B cell (primary cell): Measurements from ENCODE around the gene TADA2A. TPM values are rescaled to one million over a fixed set of nuclear protein-coding genes. Genes with fewer than 3 reads are reported as not detected.

Experiments
- ATAC-seq: fragments of 200-7000 bp; cut with Tn5 transposase; one replicate; pipeline ENCODE4 v1.10.0; 2021; ENCODE audit warnings: low read depth, mild to moderate bottlenecking, moderate number of reproducible peaks, moderate library complexity
- CTCF ChIA-PET: fragments of 350-600 bp; sonication (Branson Sonifier 250); formaldehyde crosslinking; loops from one replicate; lab custom pipeline; 2021; ENCODE audit warnings: antibody characterized with exemption, inconsistent platforms; lab: Charles Lee
- POLR2A ChIA-PET: fragments of 350-600 bp; sonication (Branson Sonifier 250); formaldehyde crosslinking; loops from one replicate; lab custom pipeline; 2021; ENCODE audit warnings: antibody characterized with exemption; lab: Charles Lee
- DNase-seq: peaks from one replicate; pipeline ENCODE4 v3.0.0; 2013
- H2AFZ ChIP-seq: 2 replicates; pipeline ENCODE4 v1.6.1; 2012; ENCODE audit warnings: mild to moderate bottlenecking, low read depth, low read length; ENCODE audit not compliant: insufficient read depth, poor library complexity, severe bottlenecking
- H3K27ac ChIP-seq, 2 donors: 1 replicate in 1 of 2; 2 replicates in 1 of 2; pipeline ENCODE4 v1.5.1; 2012 to 2013; ENCODE audit warnings: low read length in 2 of 2, mild to moderate bottlenecking in 2 of 2, moderate library complexity in 1 of 2
- H3K27me3 ChIP-seq, 4 experiments: fragments of 200-600 bp in 1 of 4; sonication (generic) in 1 of 4; replicated peaks in 1 of 4; 1 replicate in 2 of 4; 2 replicates in 2 of 4; pipeline versions ENCODE4 v1.6.1 to v1.7.0; 2013 to 2016; ENCODE audit warnings: low read length in 3 of 4, mild to moderate bottlenecking in 2 of 4, mixed read lengths in 1 of 4, moderate library complexity in 1 of 4; ENCODE audit not compliant: insufficient read depth in 4 of 4, control insufficient read depth in 3 of 4; ENCODE audit errors: control extremely low read depth in 1 of 4
- H3K36me3 ChIP-seq, 2 experiments: replicated peaks in 1 of 2; 1 replicate in 1 of 2; 2 replicates in 1 of 2; pipeline versions ENCODE4 v1.6.1 to v1.7.1; 2013; ENCODE audit warnings: low read length in 1 of 2; ENCODE audit not compliant: insufficient read depth in 2 of 2, control insufficient read depth in 1 of 2; ENCODE audit errors: control extremely low read depth in 1 of 2, extremely low read depth in 1 of 2
- H3K4me1 ChIP-seq, 2 donors: fragments of 200-600 bp in 1 of 2; sonication (generic) in 1 of 2; 1 replicate in 1 of 2; 2 replicates in 1 of 2; pipeline versions ENCODE4 v1.5.1 to v1.6.1; 2013 to 2017; ENCODE audit warnings: low read length in 2 of 2; ENCODE audit not compliant: control insufficient read depth in 2 of 2, insufficient read depth in 2 of 2
- H3K4me2 ChIP-seq: replicated peaks from 2 replicates; pipeline ENCODE3; 2012; ENCODE audit warnings: mild to moderate bottlenecking, low read depth, low read length; ENCODE audit not compliant: poor library complexity, severe bottlenecking
- H3K4me3 ChIP-seq, 5 experiments: fragments of 200-600 bp in 1 of 5; sonication (generic) in 1 of 5; 1 replicate in 3 of 5; 2 replicates in 2 of 5; pipeline versions ENCODE4 v1.5.1 to v1.7.0; 2011 to 2016; ENCODE audit warnings: low read length in 4 of 5, mild to moderate bottlenecking in 4 of 5, low read depth in 2 of 5, control low read depth in 1 of 5, moderate library complexity in 1 of 5; ENCODE audit not compliant: insufficient read depth in 1 of 5; ENCODE audit errors: control extremely low read depth in 1 of 5, extremely low read depth in 1 of 5
- H3K79me2 ChIP-seq: fragments of 200-600 bp; sonication (generic); one replicate; pipeline ENCODE4 v1.6.0; 2016; ENCODE audit warnings: low read length; ENCODE audit not compliant: control insufficient read depth, insufficient read depth
- H3K9ac ChIP-seq: fragments of 200-600 bp; sonication (generic); 2 replicates; pipeline ENCODE4 v1.6.1; 2017; ENCODE audit warnings: mild to moderate bottlenecking, low read length, moderate library complexity
- H3K9me3 ChIP-seq, 3 donors: one replicate each; pipeline versions ENCODE4 v1.6.1 to v1.7.1; 2013; ENCODE audit warnings: low read length in 2 of 3; ENCODE audit not compliant: control insufficient read depth in 2 of 3, insufficient read depth in 1 of 3; ENCODE audit errors: control extremely low read depth in 1 of 3
- H4K20me1 ChIP-seq: 2 replicates; pipeline ENCODE4 v1.6.0; 2012; ENCODE audit warnings: mild to moderate bottlenecking, low read length; ENCODE audit not compliant: insufficient read depth, control insufficient read depth, poor library complexity, severe bottlenecking
- H3K27ac Mint-ChIP-seq: one replicate; pipeline ENCODE4 v1.8.0; 2021; ENCODE audit warnings: mixed read lengths
- H3K27me3 Mint-ChIP-seq: one replicate; pipeline ENCODE4 v1.8.0; 2021; ENCODE audit warnings: mixed read lengths
- H3K4me1 Mint-ChIP-seq: one replicate; pipeline ENCODE4 v1.8.0; 2021; ENCODE audit warnings: mixed read lengths
- H3K4me3 Mint-ChIP-seq: one replicate; pipeline ENCODE4 v1.8.0; 2021; ENCODE audit warnings: mixed read lengths
- H3K9me3 Mint-ChIP-seq: one replicate; pipeline ENCODE4 v1.8.0; 2022; ENCODE audit warnings: mixed read lengths; ENCODE audit not compliant: insufficient read depth
- CTCF ChIP-seq: fragments of 200-600 bp; IDR thresholded peaks from one replicate; pipeline ENCODE4 v1.8.0; 2022; ENCODE audit warnings: antibody characterized with exemption, mild to moderate bottlenecking
- EZH2 ChIP-seq: IDR thresholded peaks from 2 replicates; pipeline ENCODE4 v1.6.1; 2012; ENCODE audit warnings: borderline replicate concordance, low read depth, mild to moderate bottlenecking, moderate library complexity, low read length; ENCODE audit not compliant: insufficient read depth, poor library complexity, severe bottlenecking
- WGBS: methylation state at CpG from one replicate; pipeline ENCODE4 v1.1.5; 2013; ENCODE audit warnings: missing lambda C conversion rate; ENCODE audit not compliant: insufficient coverage; 5-methylcytosine and 5-hydroxymethylcytosine counted together
- intact Hi-C: fragments of 100-400 bp; cut with micrococcal nuclease; formaldehyde crosslinking; loops from one replicate; pipeline ENCODE4 v1.10.0; 2022
- polyA plus RNA-seq: library from polyadenylated mRNA; depleted of rRNA; stranded (reverse); fragments of >200 nt; gene quantifications from 2 replicates; pipeline ENCODE4 v1.2.3, GENCODE V29; 2012
- total RNA-seq, 2 donors: library from RNA; stranded (reverse); fragments of 120-200 nt in 1 of 2; gene quantifications; 1 replicate in 1 of 2; 2 replicates in 1 of 2; pipeline versions ENCODE4 v1.2.3 to v1.2.4, GENCODE V29; 2013 to 2022

Gene TADA2A
- total and polyA plus RNA-seq, 2 donors (not counting 1 experiment from before 2014, with no cell fraction given): 10.9 to 43.3 TPM

GRCh38 chr17:37384560-37385149 lies 22.0 kb upstream of the TADA2A start:
- Histone ChIP-seq H3K9ac (no peak overlapping the region), H2AFZ (no peak overlapping the region), H3K27ac (no peak overlapping the region), H3K36me3 (no peaks in the 10 kb centered on the region), H3K79me2 (no peaks in the 10 kb centered on the region), H4K20me1 (no peaks in the 10 kb centered on the region), H3K4me2 (no peak overlapping the region), H3K9me3 (no peaks in the 10 kb centered on the region), H3K4me1 (no peaks in the 10 kb centered on the region), H3K4me3 (no peak overlapping the region), H3K27me3 (no peaks in the 10 kb centered on the region)
- POLR2A ChIA-PET: no interaction called here
- no peak overlapping the region for H3K27ac Mint-ChIP-seq
- H3K4me3 Mint-ChIP-seq: no peak overlapping the region
- no peaks in the 10 kb centered on the region for H3K9me3 Mint-ChIP-seq
- intact Hi-C loops: no loop called here
- no peaks in the 10 kb centered on the region for H3K27me3 Mint-ChIP-seq
- TF ChIP-seq EZH2 (no peak), CTCF (no peak)
- no peak for DNase-seq
- no peaks in the 10 kb centered on the region for H3K4me1 Mint-ChIP-seq
- ATAC-seq: no peak
- CTCF ChIA-PET: no interaction called here
- 80% methylated on average over 1 of the region's 3 CpGs for WGBS

- H3K4me1 Mint-ChIP-seq: no peaks in the 10 kb centered on the region
- no peak overlapping the region for H3K9ac ChIP-seq
- H3K9me3 Mint-ChIP-seq: no peaks in the 10 kb centered on the region
- H3K27ac Mint-ChIP-seq: no peak overlapping the region
- no peak for TF ChIP-seq EZH2
- TF ChIP-seq CTCF: no peak
- ATAC-seq: no peak
- no peak overlapping the region for H3K27ac ChIP-seq
- no peak for DNase-seq
- H3K36me3 ChIP-seq: no peaks in the 10 kb centered on the region
- H3K9me3 ChIP-seq: no peaks in the 10 kb centered on the region
- H3K4me2 ChIP-seq: no peak overlapping the region
- H3K4me3 ChIP-seq: no peak overlapping the region
- H3K79me2 ChIP-seq: no peaks in the 10 kb centered on the region
- no peak overlapping the region for H2AFZ ChIP-seq
- no peak overlapping the region for H3K4me3 Mint-ChIP-seq
- ChIA-PET POLR2A (no interaction called here), CTCF (no interaction called here)
- H3K4me1 ChIP-seq: no peaks in the 10 kb centered on the region
- intact Hi-C loops: no loop called here
- H3K27me3 ChIP-seq: no peaks in the 10 kb centered on the region
- no peaks in the 10 kb centered on the region for H4K20me1 ChIP-seq
- no peaks in the 10 kb centered on the region for H3K27me3 Mint-ChIP-seq
These were observed 21.2 kb upstream of the TADA2A start for GRCh38 chr17:37385474-37385990.
